GM19467 (cell line): ENCODE results near the gene WWC2.
"Not testable (repeated sequence)": the region's sequence is repeated elsewhere in the genome, so short reads cannot be mapped to it uniquely, and the experiment has no call there.

Source experiments
- ATAC-seq: cut with Tn5 transposase; IDR thresholded peaks from one replicate; pipeline ENCODE4 v1.9.1; 2021; ENCODE audit warnings: mild to moderate bottlenecking, moderate library complexity; ENCODE audit not compliant: unreplicated experiment

The WWC2 gene

GRCh38 chr4:183141997-183142396 is 42.9 kb downstream of the WWC2 start:
- ATAC-seq: no peak

- no peak for ATAC-seq
Observed at GRCh38 chr4:183142571-183143550, 43.8 kb downstream of the WWC2 start.

- no peak for ATAC-seq
Observed at GRCh38 chr4:183144787-183145186, 45.7 kb downstream of the WWC2 start.

GRCh38 chr4:183145773-183146172 is 46.7 kb downstream of the WWC2 start:
- no peak for ATAC-seq

- no peak for ATAC-seq
Observed at GRCh38 chr4:183146478-183146877, 47.4 kb downstream of the WWC2 start.

GRCh38 chr4:183147196-183147595 is 48.1 kb downstream of the WWC2 start:
- ATAC-seq: no peak

- no peak for ATAC-seq
Observed at GRCh38 chr4:183147983-183148382, 48.9 kb downstream of the WWC2 start.

GRCh38 chr4:183149616-183150539 is 50.8 kb downstream of the WWC2 start:
- ATAC-seq: no peak

GRCh38 chr4:183150664-183151063 is 51.6 kb downstream of the WWC2 start:
- ATAC-seq: not testable (repeated sequence)

- not testable (repeated sequence) for ATAC-seq
Observed at GRCh38 chr4:183152232-183152631, 53.2 kb downstream of the WWC2 start.

GRCh38 chr4:183153190-183153916 is 54.3 kb downstream of the WWC2 start:
- no peak for ATAC-seq

- no peak for ATAC-seq
Observed at GRCh38 chr4:183154701-183155391, 55.8 kb downstream of the WWC2 start.

- no peak for ATAC-seq
Observed at GRCh38 chr4:183155450-183156184, 56.6 kb downstream of the WWC2 start.

- ATAC-seq: no peak
Observed at GRCh38 chr4:183157215-183157614, 58.2 kb downstream of the WWC2 start.

- ATAC-seq: no peak
Observed at GRCh38 chr4:183158062-183158461, 59.0 kb downstream of the WWC2 start.

GRCh38 chr4:183161630-183162029 is 62.6 kb downstream of the WWC2 start:
- ATAC-seq: no peak

GRCh38 chr4:183163135-183163534 is 64.1 kb downstream of the WWC2 start:
- no peak for ATAC-seq

- no peak for ATAC-seq
Observed at GRCh38 chr4:183164963-183165362, 65.9 kb downstream of the WWC2 start.

- ATAC-seq: no peak
Observed at GRCh38 chr4:183165376-183165775, 66.3 kb downstream of the WWC2 start.

GRCh38 chr4:183170894-183171293 is 71.8 kb downstream of the WWC2 start:
- no peak for ATAC-seq
